GM23338 (cell line): ENCODE data around the gene BTBD9. TPM values are rescaled to one million over a fixed set of nuclear protein-coding genes. Genes with fewer than 3 reads are reported as not detected.

Experiments
- ATAC-seq: fragments of 200-7000 bp; cut with Tn5 transposase; 3 replicates; pipeline ENCODE4 v1.9.1; 2020
- DNase-seq: peaks from one replicate; pipeline ENCODE4 v3.0.0-alpha.2; 2015; ENCODE audit warnings: low spot score
- H2AFZ ChIP-seq: fragments of 200-600 bp; sonication (generic); 2 replicates; pipeline ENCODE4 v1.8.0; 2016; ENCODE audit warnings: antibody characterized with exemption, mild to moderate bottlenecking, moderate library complexity
- H3F3A ChIP-seq: fragments of 200-600 bp; sonication (generic); replicated peaks from 2 replicates; pipeline ENCODE4 v1.8.0; 2017; ENCODE audit warnings: antibody characterized with exemption, mixed run types, low read depth
- H3K27ac ChIP-seq: fragments of 200-600 bp; sonication (generic); 2 replicates; pipeline ENCODE4 v1.6.1; 2016; ENCODE audit warnings: low read depth
- H3K27me3 ChIP-seq: fragments of 200-600 bp; sonication (generic); 2 replicates; pipeline ENCODE4 v1.8.0; 2016; ENCODE audit warnings: mild to moderate bottlenecking, mixed run types, moderate library complexity; ENCODE audit not compliant: insufficient read depth
- H3K36me3 ChIP-seq: fragments of 200-600 bp; sonication (generic); 2 replicates; pipeline ENCODE4 v1.8.0; 2016; ENCODE audit warnings: mild to moderate bottlenecking; ENCODE audit not compliant: insufficient read depth
- H3K4me1 ChIP-seq: fragments of 200-600 bp; sonication (generic); 2 replicates; pipeline ENCODE4 v1.8.0; 2016; ENCODE audit warnings: mild to moderate bottlenecking, moderate library complexity; ENCODE audit not compliant: insufficient read depth
- H3K4me2 ChIP-seq: fragments of 200-600 bp; sonication (generic); 2 replicates; pipeline ENCODE4 v1.7.1; 2017; ENCODE audit warnings: mixed run types
- H3K4me3 ChIP-seq: fragments of 200-600 bp; sonication (generic); 2 replicates; pipeline ENCODE4 v1.6.1; 2016; ENCODE audit warnings: mixed run types
- H3K79me2 ChIP-seq: fragments of 200-600 bp; sonication (generic); replicated peaks from 2 replicates; pipeline ENCODE4 v1.8.0; 2017; ENCODE audit warnings: mild to moderate bottlenecking; ENCODE audit not compliant: insufficient read depth
- H3K9me2 ChIP-seq: fragments of 200-600 bp; sonication (generic); 2 replicates; pipeline ENCODE4 v1.8.0; 2017; ENCODE audit not compliant: insufficient read depth
- H4K20me1 ChIP-seq: fragments of 200-600 bp; sonication (generic); replicated peaks from 2 replicates; pipeline ENCODE4 v1.8.0; 2017; ENCODE audit warnings: mild to moderate bottlenecking; ENCODE audit not compliant: insufficient read depth
- H3K27ac Mint-ChIP-seq: 2 replicates; pipeline ENCODE4 v1.8.0; 2020; ENCODE audit warnings: inconsistent platforms, mild to moderate bottlenecking, moderate library complexity, mixed read lengths
- H3K27me3 Mint-ChIP-seq: 3 replicates; pipeline ENCODE4 v1.8.0; 2022; ENCODE audit warnings: low read depth, mild to moderate bottlenecking, moderate library complexity, mixed read lengths, inconsistent platforms; ENCODE audit not compliant: insufficient read depth, poor library complexity
- H3K36me3 Mint-ChIP-seq: 3 replicates; pipeline ENCODE4 v1.8.0; 2021; ENCODE audit warnings: low read depth, mild to moderate bottlenecking, inconsistent platforms, moderate library complexity, mixed read lengths
- H3K4me1 Mint-ChIP-seq: 3 replicates; pipeline ENCODE4 v1.8.0; 2020; ENCODE audit warnings: mild to moderate bottlenecking, inconsistent platforms, mixed read lengths
- H3K4me3 Mint-ChIP-seq: 3 replicates; pipeline ENCODE4 v1.8.0; 2021; ENCODE audit warnings: moderate library complexity, mild to moderate bottlenecking, inconsistent platforms, mixed read lengths
- H3K9me3 Mint-ChIP-seq: 3 replicates; pipeline ENCODE4 v1.8.0; 2020; ENCODE audit warnings: moderate library complexity, mild to moderate bottlenecking, inconsistent platforms, mixed read lengths
- CREB1 ChIP-seq: fragments of 250-450 bp; sonication (Bioruptor Pico); IDR thresholded peaks from 2 replicates; pipeline ENCODE4 v1.5.0; 2020; ENCODE audit warnings: low read depth, mild to moderate bottlenecking, moderate library complexity
- ETS1 ChIP-seq: IDR thresholded peaks from 2 replicates; pipeline ENCODE4 v1.6.1; 2016; ENCODE audit warnings: antibody characterized with exemption
- EZH2 ChIP-seq: fragments of 200-600 bp; sonication (generic); IDR thresholded peaks from one replicate; pipeline ENCODE4 v1.8.0; 2017; ENCODE audit warnings: antibody characterized with exemption, mild to moderate bottlenecking, low read depth; ENCODE audit not compliant: unreplicated experiment
- EZH2phosphoT487 ChIP-seq: fragments of 200-600 bp; sonication (generic); IDR thresholded peaks from one replicate; pipeline ENCODE4 v1.8.1; 2018; ENCODE audit warnings: antibody characterized with exemption; ENCODE audit not compliant: unreplicated experiment
- POLR2AphosphoS5 ChIP-seq: IDR thresholded peaks from 2 replicates; pipeline ENCODE4 v1.6.1; 2016; ENCODE audit warnings: antibody characterized with exemption, low read depth
- ZNF114 ChIP-seq: fragments of 250-450 bp; sonication (Bioruptor Pico); IDR thresholded peaks from 2 replicates; pipeline ENCODE4 v1.5.0; 2020; ENCODE audit warnings: mild to moderate bottlenecking, moderate library complexity
- ZNF462 ChIP-seq: fragments of 250-450 bp; sonication (Bioruptor Pico); IDR thresholded peaks from 2 replicates; pipeline ENCODE4 v1.5.0; 2020; ENCODE audit warnings: mild to moderate bottlenecking, moderate library complexity
- polyA plus RNA-seq: library from polyadenylated mRNA; unstranded; fragments of >200 nt; fragmentation: Nextera tagmentation; extraction: Ambion mirVana; gene quantifications from 2 replicates; pipeline ENCODE4 v1.2.1, GENCODE V29; 2016
- total RNA-seq: library from RNA; depleted of rRNA; stranded (reverse); fragments of >200 nt; shearing (Covaris generic); gene quantifications from 2 replicates; pipeline ENCODE4 v1.2.3, GENCODE V29; 2014

The BTBD9 gene
- total and polyA plus RNA-seq, 2 experiments from 2014 or later, result 4.2 to 5.3 TPM

- no peaks in the 10 kb centered on the region for H3K27me3 Mint-ChIP-seq
- Histone ChIP-seq H3K4me3 (no peak overlapping the region), H3K4me1 (no peaks in the 10 kb centered on the region), H3K9me2 (peaks cover 3% of the 10 kb centered on the region; the same call in 1 of the 2 replicates), H4K20me1 (no peaks in the 10 kb centered on the region), H3K4me2 (no peak overlapping the region), H3K79me2 (no peaks in the 10 kb centered on the region), H2AFZ (no peak overlapping the region), H3F3A (no peaks in the 10 kb centered on the region), H3K27me3 (no peaks in the 10 kb centered on the region), H3K27ac (no peak overlapping the region), H3K36me3 (no peaks in the 10 kb centered on the region)
- no peak overlapping the region for H3K4me3 Mint-ChIP-seq
- H3K9me3 Mint-ChIP-seq, result no peaks in the 10 kb centered on the region
- TF ChIP-seq POLR2AphosphoS5 (no peak), EZH2 (no peak), EZH2phosphoT487 (no peak), CREB1 (no peak), ZNF114 (CRISPR knock-in tag) (no peak), ZNF462 (CRISPR knock-in tag) (no peak), ETS1 (no peak)
- ATAC-seq (no peak), DNase-seq (no peak)
- no peaks in the 10 kb centered on the region for H3K36me3 Mint-ChIP-seq
- H3K27ac Mint-ChIP-seq, result no peak overlapping the region
- H3K4me1 Mint-ChIP-seq, result peaks cover 3% of the 10 kb centered on the region; the same call in 1 of the 3 replicates
Observed at GRCh38 chr6:38484656-38485055, 155.1 kb downstream of the BTBD9 start.
